Cortex of kidney (tissue), 1 donor: ENCODE data around the gene CREB3L1.

Experiments
- DNase-seq: peaks from one replicate; lab custom pipeline; 2025; lab: John Stamatoyannopoulos, UW

Gene CREB3L1

DNA sequence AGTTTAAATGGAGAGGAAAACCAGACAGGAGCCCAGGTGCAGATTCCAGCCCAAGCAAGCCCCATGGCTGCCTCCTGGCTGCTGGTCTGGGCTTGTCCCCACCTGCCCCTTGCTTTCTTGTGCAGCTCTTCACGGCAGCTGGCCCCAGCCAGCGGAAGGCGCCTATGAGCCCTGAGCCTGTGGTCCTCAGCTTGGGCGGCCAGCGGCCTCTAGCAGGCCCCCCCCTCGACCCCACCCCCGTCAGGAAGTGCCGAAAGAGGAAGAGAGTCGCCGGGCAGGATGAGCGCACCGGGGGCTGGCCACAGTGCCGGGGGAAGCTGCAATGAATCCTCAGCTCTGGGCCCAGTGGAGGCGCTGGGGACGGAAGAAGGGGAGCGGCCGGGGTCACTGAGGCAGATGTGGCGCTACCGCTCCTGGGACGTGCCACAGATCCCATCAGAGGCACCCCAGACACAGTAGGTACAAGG is 67.7 kb downstream of the CREB3L1 start:
- no peak for DNase-seq

GRCh38 chr11:46345881-46346484 is 68.5 kb downstream of the CREB3L1 start:
- DNase-seq = no peak

DNA sequence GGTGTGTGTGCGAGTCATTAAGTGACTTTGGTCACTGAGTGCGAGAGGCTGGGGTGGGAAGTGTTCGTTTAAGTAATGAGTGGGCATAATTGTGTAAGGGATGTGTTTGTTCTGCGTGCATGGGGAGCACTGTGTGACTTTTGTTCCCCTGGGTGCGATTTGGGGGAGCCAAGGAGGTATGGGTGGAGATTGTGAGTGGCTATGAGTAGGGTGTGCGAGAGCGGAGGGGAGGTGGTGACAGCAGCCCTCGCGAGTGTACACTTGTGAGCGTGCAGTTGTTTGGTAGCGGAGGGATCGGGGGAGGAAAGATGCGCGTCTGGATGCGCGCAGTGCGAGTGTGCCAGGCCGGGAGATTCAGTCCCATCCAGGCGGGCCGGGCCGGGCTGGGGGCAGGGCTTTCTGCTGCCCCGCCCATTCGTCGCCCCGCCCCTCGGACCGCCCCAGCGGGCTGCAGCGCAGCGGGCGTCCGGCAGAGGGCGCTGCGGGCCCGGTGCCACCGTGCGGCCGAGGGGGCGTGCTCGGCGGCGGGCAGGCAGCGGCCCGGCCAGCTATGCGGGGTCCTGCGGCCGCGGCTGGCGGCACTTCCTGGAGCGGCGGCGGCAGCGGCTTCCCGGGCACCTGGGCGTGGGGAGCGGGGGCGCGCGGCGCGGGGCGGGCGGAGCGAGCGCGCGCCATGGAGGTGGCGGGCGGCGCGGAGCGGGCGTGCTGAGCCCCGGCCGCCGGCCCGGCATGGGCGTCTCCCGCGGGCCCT is 69.6 kb downstream of the CREB3L1 start, which contains the start of gene DGKZ:
Gene DGKZ (plus strand): TSS at position 578 of the 751 bp plus-strand sequence. CDS start 197 bp downstream, outside the sequence.
- no peak for DNase-seq

GRCh38 chr11:46347637-46348311 is 70.3 kb downstream of the CREB3L1 start:
- no peak for DNase-seq

GRCh38 chr11:46348566-46349401 is 71.3 kb downstream of the CREB3L1 start:
- DNase-seq = no peak

- DNase-seq = no peak
These were observed 73.2 kb downstream of the CREB3L1 start for GRCh38 chr11:46350695-46351094.

DNA sequence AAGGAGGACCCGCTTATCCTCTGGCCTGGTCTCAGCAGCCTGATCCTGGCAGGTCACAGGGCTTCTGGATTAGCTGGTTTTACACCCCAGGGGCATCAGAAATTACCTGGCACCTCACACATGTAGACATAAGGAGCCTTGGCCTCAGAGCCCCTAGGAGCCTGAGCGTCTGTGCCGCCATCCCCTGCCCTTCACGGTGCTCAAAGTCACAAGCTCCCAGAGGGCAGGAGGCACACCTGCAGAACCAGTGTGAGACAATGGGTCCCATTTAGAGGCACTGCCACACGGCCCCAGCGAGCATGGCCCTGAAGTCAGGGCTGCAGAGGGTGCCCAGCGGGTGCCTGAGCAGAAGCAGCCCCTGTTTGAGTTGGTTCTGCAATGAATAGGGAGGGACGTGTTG is 73.7 kb downstream of the CREB3L1 start:
- no peak for DNase-seq

GRCh38 chr11:46351606-46352005 is 74.1 kb downstream of the CREB3L1 start:
- no peak for DNase-seq

DNA sequence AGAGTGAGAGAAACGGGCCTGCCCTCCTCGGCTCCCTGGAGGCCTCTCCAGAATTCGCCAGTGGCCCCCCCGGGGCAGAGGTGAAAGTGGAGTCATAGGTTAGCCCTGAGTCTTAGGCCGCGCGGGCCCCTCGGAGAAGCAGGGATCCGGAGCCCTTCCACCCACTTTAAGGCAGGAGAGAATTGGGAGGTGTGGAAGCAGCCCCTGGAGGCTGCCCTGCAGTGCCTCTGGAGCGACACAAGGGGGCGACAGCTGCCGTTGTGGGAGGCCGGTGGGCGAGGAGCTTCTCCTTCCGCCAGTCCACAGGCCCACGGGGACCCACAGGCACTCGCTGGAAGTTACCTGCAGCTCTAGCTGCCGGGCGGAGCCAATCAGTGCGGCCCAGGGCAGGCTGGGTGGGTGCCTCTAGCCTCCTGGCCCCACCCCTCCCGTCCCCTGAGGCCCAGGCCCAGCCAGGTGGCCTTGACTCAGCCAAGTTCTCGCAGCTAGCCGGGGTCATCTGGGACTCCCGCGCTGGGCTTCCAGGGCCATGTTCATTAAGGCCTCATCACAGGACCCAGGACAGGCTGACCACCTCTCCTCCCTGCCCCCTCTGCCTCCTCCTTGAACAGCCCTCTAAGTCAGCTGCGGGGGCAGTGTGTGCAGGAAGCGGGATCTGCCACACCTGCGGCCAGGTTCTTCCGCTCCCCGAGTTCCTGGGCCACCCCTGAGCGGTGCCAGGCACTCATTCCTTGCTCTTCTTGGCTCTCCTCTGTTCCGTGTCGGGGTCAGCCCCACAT is 74.8 kb downstream of the CREB3L1 start:
- DNase-seq = no peak

DNA sequence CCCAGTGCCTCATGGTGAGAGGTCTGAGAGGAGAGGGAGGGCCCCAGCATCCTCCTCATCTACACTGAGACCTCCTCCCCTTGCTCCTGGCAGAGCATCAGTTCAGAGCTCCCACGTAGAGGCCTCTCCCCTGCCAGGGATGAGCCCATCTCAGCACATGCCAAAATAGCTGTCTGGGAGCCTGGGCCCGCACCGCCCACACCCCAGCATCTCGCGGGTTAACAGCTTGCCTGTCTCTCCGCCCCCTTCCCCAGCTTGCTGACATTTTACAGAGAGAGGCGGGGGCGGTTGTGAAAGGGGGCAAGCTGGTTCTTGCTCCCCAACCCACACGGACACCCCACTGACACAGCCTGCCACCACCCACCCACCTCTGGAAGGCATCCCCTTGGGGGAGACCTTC is 76.2 kb downstream of the CREB3L1 start:
- DNase-seq = no peak

GRCh38 chr11:46356924-46357482 is 79.5 kb downstream of the CREB3L1 start:
- DNase-seq = no peak

DNA sequence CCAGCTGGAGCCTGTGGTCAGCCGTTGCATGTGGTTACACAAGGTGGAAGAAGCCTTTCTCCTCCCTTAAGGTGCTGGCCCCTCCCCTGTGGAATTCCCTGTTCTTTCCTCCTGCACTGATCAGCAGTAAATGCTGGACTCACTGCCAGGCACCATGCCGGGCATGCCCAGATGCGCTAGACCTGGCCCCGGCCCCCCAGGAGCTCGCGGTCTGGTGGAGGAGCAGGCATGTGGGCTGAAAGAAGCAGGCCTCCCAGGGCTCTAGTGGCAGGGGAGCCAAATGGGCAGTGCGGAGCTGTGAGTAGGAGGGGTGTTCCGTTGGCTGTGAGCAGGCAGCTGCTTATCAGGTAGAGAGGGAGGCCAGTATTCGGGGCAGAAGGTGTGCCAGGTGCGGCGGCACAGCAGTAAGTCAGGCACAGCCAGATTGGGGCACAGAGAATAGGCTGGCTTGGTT is 80.0 kb downstream of the CREB3L1 start:
- DNase-seq = no peak

DNA sequence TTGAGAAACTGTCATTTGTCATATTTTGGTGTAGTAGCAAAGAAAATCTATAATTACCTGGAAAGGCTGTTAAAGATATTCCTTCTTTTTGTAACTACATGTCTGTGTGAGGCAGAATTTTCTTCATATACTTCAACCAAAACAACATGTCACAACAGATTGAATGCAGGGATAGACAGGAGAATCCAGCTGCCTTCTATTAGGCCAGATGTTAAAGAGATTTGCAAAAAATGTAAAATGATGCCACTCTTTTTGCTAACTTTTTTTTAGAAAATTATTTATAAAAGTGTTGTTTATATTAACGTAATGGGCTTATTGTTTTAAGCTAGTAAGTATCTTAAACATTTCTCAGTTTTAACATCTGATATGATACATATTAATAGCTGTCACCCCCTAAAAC is 82.5 kb downstream of the CREB3L1 start:
- no peak for DNase-seq

DNA sequence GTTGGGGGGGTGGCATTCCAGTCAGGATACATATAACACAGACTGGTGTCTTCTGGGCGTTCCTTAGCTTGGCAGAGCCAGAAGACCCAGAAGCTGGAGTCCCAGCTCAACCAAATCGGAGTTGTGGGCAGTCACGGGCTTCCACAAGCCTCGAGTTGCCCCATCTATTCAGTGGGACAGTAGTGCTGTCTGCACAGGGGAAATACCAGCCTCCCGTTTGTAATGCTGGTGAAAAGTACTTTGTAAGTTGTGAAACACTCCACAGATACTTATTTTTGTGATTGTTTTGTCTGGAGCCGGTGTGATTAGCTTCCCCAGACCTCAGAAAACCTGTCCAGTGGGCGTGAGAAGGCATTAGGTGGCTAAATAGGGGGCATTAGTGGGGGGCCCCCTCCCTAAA is 83.4 kb downstream of the CREB3L1 start:
- no peak for DNase-seq

DNA sequence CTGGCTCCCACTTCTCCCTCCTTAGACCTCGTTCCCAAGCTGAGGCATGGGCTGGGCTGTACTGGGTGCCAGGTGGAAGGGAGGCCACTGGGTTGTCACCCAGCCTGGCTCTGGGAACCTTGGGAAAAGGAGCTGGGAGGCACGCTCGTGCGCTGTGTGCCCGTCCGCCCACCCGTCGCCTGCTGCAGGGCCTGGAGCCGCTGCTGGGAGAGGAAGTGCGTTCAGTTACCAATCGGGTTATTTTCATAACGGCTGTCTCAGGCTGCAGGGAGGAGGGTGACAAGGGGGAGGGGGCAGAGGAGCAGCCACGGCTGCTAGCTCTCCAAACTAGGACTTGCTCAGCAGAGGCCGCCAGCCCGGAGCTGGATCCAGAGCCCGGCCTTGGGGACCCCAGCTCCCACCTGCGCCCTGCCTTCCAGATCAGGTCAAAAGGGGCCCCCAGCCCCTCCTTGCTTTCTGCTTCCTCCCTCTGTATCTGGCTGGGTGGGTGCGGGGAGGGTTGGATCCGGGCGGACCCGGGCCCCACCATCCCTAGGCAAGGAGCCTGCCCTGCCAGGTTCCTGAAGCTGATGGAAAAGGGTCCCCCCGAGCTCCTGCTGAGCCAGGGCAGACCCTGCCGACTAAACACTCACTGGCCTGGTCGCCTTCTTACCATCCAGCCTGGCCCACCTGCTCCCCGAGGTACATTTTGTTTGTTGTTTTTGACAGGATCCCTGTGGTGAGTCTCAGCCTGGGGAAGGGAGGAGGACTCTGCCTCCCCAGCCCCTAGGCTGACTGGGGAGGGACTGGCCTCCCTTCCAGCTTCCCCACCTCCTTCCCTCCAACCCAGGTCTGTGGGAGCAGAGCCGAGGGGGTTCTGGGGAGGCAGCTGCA is 84.1 kb downstream of the CREB3L1 start:
- DNase-seq = no peak

GRCh38 chr11:46362156-46363030 is 84.9 kb downstream of the CREB3L1 start:
- DNase-seq = no peak

GRCh38 chr11:46363031-46363407 is 85.6 kb downstream of the CREB3L1 start:
- DNase-seq = no peak

DNA sequence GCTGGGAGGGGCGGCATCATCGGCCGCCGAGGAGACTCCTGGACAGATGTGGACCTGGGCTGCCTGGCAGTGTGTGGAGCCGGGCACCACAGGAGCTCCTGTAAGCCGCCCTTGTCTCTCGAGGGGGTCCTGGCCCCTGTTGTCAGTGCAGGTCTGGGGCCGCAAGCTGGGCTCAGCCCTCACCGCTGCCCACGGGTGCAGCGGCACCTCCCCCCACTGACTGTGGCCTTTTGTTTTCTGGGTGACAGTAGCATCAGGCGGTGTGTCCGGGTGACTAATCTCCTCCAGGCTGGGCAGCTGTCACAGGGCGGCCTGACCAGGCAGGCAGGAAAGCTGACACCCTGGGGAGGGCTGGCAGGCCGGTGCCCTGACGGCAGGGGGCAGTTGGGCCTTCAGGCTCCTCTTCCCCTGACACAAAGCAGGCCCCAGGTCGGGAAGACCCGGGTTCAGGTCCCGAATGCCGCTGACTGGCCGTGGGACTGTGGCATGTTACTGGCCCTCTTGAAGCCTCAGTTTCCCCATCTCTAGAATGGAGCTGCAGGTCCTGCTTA is 86.1 kb downstream of the CREB3L1 start:
- DNase-seq = no peak

DNA sequence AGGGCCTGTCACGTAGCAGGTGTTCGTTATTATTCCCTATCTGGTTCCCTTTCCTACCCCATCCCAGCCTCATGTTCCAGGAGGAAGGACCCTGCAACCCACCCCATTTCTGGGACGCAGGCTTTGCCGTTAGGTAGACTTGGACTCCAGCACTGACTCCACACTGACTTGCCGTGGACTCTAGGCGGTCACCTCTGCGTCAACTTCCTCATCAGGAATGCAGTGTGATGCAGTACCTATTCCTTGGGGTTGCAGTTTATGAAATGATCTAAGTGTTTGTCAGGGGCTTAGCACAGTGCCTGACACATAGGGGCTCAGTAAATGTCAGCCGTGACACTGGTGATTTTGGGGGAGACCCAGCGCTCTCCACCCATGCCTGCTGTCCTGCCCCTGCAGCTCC is 86.6 kb downstream of the CREB3L1 start:
- DNase-seq = no peak
